DND-41 (cell line): ENCODE measurements around the gene DHX15.

Experiments used
- EZH2 ChIP-seq: IDR thresholded peaks from 3 replicates; pipeline ENCODE4 v1.6.1; 2012; ENCODE audit warnings: borderline replicate concordance, low read depth, mild to moderate bottlenecking, moderate library complexity, low read length, inconsistent platforms; ENCODE audit not compliant: severe bottlenecking
- TF ChIP-seq, protein P1 (sequence below): IDR thresholded peaks from 2 replicates; pipeline ENCODE4 v1.5.1; 2012; ENCODE audit warnings: borderline replicate concordance, low read length, moderate library complexity, mild to moderate bottlenecking; ENCODE audit not compliant: poor library complexity, severe bottlenecking; ENCODE audit errors: extremely low read depth

- TF ChIP-seq, protein P1, sequence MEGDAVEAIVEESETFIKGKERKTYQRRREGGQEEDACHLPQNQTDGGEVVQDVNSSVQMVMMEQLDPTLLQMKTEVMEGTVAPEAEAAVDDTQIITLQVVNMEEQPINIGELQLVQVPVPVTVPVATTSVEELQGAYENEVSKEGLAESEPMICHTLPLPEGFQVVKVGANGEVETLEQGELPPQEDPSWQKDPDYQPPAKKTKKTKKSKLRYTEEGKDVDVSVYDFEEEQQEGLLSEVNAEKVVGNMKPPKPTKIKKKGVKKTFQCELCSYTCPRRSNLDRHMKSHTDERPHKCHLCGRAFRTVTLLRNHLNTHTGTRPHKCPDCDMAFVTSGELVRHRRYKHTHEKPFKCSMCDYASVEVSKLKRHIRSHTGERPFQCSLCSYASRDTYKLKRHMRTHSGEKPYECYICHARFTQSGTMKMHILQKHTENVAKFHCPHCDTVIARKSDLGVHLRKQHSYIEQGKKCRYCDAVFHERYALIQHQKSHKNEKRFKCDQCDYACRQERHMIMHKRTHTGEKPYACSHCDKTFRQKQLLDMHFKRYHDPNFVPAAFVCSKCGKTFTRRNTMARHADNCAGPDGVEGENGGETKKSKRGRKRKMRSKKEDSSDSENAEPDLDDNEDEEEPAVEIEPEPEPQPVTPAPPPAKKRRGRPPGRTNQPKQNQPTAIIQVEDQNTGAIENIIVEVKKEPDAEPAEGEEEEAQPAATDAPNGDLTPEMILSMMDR = no peak
- no peak for TF ChIP-seq EZH2
Observed at GRCh38 chr4:24537025-24537424, 47.3 kb downstream of the DHX15 start.
